GM21529 (cell line): Measurements from ENCODE around the gene SERHL2.
"Not testable (repeated sequence)": the region's sequence is repeated elsewhere in the genome, so short reads cannot be mapped to it uniquely, and the experiment has no call there.

ENCODE experiments used
- ATAC-seq: cut with Tn5 transposase; IDR thresholded peaks from one replicate; pipeline ENCODE4 v1.9.1; 2021; ENCODE audit not compliant: unreplicated experiment

Gene SERHL2

GRCh38 chr22:42603427-42603826 is 49.7 kb downstream of the SERHL2 start:
- ATAC-seq, result no peak

- no peak for ATAC-seq
These were observed 50.6 kb downstream of the SERHL2 start for GRCh38 chr22:42604403-42604802.

DNA sequence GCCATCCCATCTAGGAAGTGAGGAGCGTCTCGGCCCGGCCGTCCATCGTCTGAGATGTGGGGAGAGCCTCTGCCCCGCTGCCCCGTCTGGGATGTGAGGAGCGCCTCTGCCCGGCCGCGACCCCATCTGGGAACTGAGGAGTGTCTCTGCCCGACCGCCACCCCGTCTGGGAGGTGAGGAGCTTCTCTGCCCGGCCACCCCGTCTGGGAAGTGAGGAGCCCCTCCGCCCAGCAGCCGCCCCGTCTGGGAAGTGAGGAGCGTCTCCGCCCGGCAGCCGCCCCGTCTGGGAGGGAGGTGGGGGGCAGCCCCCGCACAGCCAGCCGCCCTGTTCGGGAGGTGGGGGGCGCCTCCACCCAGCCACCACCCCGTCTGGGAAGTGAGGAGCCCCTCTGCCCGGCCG is 53.9 kb downstream of the SERHL2 start:
- ATAC-seq, result not testable (repeated sequence)

GRCh38 chr22:42608136-42608822 is 54.5 kb downstream of the SERHL2 start:
- ATAC-seq, result no peak

DNA sequence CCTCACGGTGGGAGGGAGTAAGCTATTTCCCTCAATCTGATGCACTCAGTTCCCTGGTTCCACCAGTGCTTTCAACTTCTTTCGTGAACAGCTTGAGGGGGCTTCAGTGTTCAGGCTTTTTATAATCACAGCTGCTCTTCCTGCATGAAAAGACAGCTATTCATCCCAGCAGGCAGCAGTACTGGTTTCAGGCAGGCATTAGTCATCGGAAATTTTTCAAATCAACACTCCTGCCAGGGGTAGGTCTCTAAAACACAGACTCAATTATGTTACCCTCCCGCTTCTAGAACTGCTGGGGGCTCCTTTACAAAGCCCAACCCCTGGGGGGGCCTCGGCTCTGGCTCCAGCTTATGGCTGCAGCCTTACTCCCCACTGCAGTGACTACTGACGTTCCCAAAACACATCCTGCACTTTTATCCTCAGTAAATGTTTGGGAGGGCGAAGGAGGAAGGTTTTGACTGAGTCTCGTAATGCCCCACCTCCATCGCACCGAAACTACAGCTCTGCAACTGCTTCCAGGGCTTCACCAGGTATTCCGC is 55.1 kb downstream of the SERHL2 start:
- no peak for ATAC-seq

- ATAC-seq, result no peak
These were observed 56.4 kb downstream of the SERHL2 start for GRCh38 chr22:42610186-42610585.

DNA sequence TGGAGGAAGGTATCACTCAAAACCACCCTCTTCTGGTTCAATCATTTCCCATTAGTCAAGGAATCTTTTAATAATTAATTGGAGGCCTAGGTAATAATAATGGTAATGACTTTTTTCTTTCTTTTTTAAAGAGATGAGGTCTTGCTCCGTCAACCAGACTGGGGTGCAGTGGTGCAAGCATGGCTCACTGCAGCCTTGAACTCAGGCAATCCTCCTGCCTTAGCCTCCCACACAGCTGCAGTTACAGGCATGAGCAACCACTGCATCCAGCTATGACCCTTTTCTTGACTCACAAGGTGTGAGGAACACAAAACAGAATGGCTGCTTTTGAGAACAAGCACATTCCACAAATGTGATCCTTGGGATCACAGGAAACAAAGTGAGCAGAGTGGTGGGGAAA is 57.3 kb downstream of the SERHL2 start:
- ATAC-seq, result no peak

DNA sequence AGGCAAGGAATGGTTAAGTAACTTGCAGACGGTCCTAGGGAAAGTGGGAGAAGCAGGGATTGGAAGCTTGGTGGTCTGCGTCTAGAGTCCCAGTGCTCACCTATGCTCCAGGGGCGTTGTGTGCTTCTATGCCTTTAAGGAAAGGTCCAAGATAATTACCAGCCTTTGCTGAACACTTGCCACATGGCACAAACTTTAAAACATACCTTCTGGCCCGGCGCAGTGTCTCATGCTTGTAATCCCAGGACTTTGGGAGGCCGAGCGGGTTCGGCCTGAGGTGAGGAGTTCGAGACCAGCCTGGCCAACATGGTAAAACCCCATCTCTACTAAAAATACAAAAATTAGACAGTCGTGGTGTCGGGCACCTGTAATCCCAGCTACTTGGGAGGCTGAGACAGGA is 58.6 kb downstream of the SERHL2 start:
- ATAC-seq, result no peak

DNA sequence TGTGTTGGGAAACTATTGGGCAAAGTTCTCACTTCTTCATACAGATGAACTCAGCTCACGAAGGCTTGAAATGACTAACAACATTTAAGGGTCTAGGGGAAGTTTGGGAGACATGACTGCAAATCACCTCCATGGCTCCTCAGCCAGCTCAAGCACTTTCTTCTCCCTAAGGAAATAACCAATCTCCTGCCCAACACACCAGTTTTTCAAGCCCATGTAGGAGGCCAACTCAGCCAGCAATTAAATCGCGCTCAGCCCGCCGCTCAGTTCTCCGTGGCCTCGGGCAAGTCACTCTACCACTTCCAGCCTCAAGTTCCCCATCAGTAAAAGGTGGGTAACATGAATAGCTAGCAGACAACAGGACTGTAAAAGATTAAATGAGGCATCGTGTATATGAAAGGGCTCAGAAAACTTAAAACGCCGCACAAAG is 60.1 kb downstream of the SERHL2 start:
- no peak for ATAC-seq

DNA sequence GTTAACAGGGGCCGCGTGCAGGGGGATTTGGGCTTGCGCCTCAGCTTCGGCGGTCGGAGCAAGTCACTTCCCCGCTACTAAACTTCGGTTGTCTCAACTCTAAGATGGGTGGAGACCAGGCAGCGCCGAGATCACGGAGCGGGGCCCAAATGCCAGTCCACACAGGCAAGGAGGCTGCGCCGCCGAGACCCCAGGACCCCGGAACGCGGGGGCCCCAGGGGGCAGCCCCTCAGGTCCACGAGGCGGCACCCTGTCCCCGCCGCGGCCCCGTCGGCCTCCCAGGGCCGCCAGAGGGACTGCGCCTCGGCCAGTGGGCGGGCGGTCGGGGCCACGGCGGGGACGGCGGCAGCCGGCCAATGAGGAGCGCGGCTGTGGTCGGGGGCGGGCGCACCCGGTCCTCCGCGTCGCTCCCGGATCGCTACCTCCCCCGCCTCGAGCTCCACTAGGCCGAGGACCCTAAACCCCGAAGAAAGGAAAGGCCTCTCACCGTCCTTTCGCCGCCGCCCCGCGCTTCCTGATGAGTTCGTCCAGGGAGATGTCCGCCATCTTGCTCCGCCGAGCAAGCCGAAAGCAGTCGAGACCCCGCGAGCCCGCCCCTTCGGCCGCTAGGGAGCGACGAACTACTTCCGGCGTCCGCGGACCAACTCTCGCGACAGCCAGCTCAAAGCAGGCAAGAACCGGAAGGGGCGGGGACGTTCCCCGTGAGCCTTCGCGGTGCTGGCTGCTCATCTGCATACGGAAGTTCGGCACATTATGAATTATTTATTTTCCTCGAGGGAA is 60.7 kb downstream of the SERHL2 start, which contains the start of gene POLDIP3:
Gene POLDIP3, minus strand, starts transcription at position 572 of the 780 bp plus-strand sequence. Its CDS starts 26 bp downstream, at position 546.
- ATAC-seq, result peak; percentile 64

DNA sequence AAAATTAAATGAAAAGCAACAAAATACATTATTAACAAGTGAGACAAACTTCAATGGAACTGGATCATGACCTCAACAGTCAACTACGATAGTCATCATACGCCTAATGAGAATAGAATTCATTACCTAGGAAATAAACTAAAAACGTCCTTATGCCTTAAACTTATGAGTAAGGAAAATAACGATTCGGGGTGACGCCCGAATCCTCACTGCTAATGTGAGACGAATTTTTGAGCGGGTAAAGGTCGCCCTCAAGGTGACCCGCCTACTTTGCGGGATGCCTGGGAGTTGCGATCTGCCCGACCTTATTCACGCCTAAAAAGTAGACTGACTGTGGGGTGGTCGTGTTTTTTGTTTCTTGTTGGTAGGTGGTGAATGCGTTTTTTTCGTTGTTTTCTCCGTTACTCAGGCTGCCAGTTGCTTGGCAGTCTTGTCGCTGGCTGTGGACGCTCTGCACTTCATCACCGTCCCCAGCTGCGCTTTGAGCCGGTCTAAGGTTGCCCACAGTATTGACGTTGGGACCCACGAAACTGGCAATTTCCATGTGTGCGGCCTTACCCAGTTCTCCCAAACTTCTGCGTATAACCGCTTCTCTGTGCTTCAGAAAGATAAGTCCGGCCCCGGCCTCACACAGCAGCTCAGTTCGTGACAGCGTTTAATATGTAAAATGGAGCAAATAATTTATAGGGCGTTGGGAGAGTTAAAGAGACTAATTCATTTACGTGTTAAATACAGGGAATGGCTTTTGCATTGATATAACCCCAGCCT is 61.5 kb downstream of the SERHL2 start:
- peak; percentile 59 for ATAC-seq

DNA sequence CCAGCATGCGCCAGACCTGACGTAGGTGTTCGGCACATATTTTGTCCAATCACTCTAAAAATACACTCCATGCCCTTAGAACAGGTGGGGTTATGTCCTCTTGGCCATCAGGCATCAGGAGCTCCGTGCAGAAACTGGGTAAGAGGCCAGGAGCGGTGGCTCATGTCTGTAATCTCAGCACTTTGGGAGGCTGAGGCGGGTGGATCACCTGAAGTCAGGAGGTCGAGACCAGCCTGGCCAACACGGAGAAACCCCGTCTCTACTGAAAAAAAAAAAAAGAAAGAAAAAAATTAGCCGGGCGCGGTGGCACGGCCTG is 62.1 kb downstream of the SERHL2 start:
- not testable (repeated sequence) for ATAC-seq

GRCh38 chr22:42617155-42617983 is 63.6 kb downstream of the SERHL2 start:
- no peak for ATAC-seq

GRCh38 chr22:42619261-42620063 is 65.7 kb downstream of the SERHL2 start:
- ATAC-seq, result no peak

- no peak for ATAC-seq
These were observed 66.3 kb downstream of the SERHL2 start for GRCh38 chr22:42620084-42620483.

GRCh38 chr22:42621505-42622002 is 67.8 kb downstream of the SERHL2 start:
- ATAC-seq, result no peak

DNA sequence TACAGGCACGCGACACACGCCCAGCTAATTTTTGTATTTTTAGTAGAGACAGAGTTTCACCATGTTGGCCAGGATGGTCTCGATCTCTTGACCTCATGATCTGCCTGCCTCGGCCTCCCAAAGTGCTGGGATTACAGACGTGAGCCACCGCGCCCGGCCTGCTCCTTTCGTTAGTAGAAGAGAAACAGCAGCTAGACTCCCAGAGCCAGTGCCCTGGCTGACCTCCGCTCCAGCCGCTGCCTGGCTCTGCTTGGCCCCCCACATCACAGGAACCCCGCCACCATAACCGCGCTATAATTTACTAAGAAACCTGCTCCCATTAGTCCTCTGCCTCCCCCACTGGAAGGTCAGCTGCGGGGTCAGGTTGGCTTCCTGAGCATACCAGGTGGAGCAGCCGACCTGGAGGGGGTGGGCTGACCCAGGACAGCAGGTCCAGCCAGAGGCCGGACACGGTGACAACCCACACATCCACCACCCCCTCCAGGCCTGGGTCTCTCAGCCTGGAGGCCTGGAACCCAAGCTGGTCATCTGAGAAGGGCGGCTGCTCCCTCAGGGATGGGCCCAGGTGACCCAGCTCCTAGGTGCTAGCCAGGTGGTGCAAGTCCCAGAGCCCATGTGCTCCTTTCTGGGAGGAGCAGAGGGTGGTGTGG is 68.4 kb downstream of the SERHL2 start:
- no peak for ATAC-seq

DNA sequence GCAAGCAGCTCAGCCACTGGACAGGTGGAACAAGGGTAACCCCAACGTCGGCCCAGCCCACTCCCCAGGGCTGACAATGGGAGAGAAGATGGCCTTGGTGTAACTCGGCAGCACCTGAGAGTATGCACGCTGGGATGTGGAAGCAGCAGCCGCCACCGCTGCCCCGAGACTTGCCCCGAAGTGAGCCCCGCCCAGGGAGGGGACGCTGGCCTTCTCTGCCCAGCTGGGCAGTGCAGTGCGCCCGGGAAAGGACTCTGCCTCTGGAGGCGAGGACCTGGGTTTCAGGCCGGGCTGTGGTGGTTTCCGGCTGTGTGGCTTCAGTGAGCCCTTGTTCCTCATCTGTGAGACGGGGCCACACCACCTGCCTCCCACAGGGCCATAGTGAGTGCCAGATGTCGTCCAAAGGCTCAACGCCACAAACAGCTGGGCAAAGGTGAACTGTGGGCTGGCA is 69.6 kb downstream of the SERHL2 start:
- ATAC-seq, result peak; percentile 47
